Kidney epithelial cell (primary cell): ENCODE data around the gene DBR1. TPM values are rescaled to one million over a fixed set of nuclear protein-coding genes. Genes with fewer than 3 reads are reported as not detected.
A peak's percentile ranks its signal among the peaks of the same experiment; 100 is the strongest.

Experiments
- DNase-seq: peaks from one replicate; pipeline ENCODE4 v3.0.0-alpha.2; 2010; ENCODE audit warnings: low read depth
- H3K27me3 ChIP-seq: 2 replicates; pipeline ENCODE4 v1.6.0; 2011; ENCODE audit warnings: low read length; ENCODE audit not compliant: control insufficient read depth, insufficient read depth
- H3K36me3 ChIP-seq: 2 replicates; pipeline ENCODE4 v1.5.1; 2011; ENCODE audit warnings: low read length; ENCODE audit not compliant: control insufficient read depth, insufficient read depth
- H3K4me3 ChIP-seq: 2 replicates; pipeline ENCODE4 v1.5.1; 2011; ENCODE audit warnings: low read depth, mild to moderate bottlenecking, control low read depth, low read length
- CTCF ChIP-seq: IDR thresholded peaks from 2 replicates; pipeline ENCODE4 v1.5.1; 2011; ENCODE audit warnings: mild to moderate bottlenecking, moderate library complexity, low read length, control low read depth, inconsistent platforms; ENCODE audit not compliant: insufficient read depth, poor library complexity, severe bottlenecking
- total RNA-seq: library from RNA; depleted of rRNA; stranded (reverse); fragments of >200 nt; gene quantifications from 2 replicates; pipeline ENCODE4 v1.2.3, GENCODE V29; 2015

The DBR1 gene
- total RNA-seq, 1 donor from 2014 or later: 17.2 TPM

- Histone ChIP-seq H3K36me3 (no peaks in the 10 kb centered on the region), H3K27me3 (no peaks in the 10 kb centered on the region), H3K4me3 (no peak overlapping the region)
- no peak for DNase-seq
- no peak for TF ChIP-seq CTCF
Observed at GRCh38 chr3:138195481-138195880, 20.8 kb upstream of the DBR1 start.

- peak overlapping the region; percentile 88 for H3K4me3 ChIP-seq
- no peak for DNase-seq
- no peak for TF ChIP-seq CTCF
- H3K36me3 ChIP-seq: no peaks in the 10 kb centered on the region
- no peaks in the 10 kb centered on the region for H3K27me3 ChIP-seq
Observed at GRCh38 chr3:138188013-138188730, 13.5 kb upstream of the DBR1 start.

- Histone ChIP-seq H3K36me3 (no peaks in the 10 kb centered on the region), H3K4me3 (peak within 1 kb of the TSS; percentile 88), H3K27me3 (no peaks in the 10 kb centered on the region)
- TF ChIP-seq CTCF: no peak
- no peak for DNase-seq
Observed at GRCh38 chr3:138187296-138188012, 12.7 kb upstream of the DBR1 start, which contains the start of gene ARMC8. ARMC8 (plus strand) TSS chr3:138187301; CDS start chr3:138187555, 254 bp downstream.

- H3K36me3 ChIP-seq: no peaks in the 10 kb centered on the region
- peak overlapping the region; percentile 88 for H3K4me3 ChIP-seq
- no peak for TF ChIP-seq CTCF
- no peaks in the 10 kb centered on the region for H3K27me3 ChIP-seq
- DNase-seq: peak; percentile 39
Observed at GRCh38 chr3:138186803-138187295, 12.1 kb upstream of the DBR1 start.

DNA sequence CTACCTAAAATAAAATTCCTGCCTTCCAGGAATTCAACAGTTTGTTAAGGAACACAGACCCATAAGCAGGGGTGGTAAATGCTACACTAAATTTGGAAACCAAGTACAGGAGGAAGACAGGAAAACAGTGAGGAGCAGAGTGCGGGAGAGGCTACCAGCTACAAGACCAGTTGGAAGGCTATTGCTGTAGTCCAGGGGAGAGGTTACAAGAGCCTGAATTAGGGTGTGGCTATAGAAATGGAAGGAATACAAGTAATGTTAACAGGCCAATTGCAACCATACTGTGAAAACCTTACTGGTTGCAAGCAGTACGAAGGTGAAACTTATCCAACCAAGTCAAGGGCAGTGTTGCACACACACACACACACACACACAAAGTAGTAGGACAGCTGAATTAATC, 11.5 kb upstream of the DBR1 start:
- H3K4me3 ChIP-seq: no peak overlapping the region
- no peak for TF ChIP-seq CTCF
- no peaks in the 10 kb centered on the region for H3K27me3 ChIP-seq
- no peaks in the 10 kb centered on the region for H3K36me3 ChIP-seq
- DNase-seq: no peak
